ENCODE results near the gene NAMPT.

DNA sequence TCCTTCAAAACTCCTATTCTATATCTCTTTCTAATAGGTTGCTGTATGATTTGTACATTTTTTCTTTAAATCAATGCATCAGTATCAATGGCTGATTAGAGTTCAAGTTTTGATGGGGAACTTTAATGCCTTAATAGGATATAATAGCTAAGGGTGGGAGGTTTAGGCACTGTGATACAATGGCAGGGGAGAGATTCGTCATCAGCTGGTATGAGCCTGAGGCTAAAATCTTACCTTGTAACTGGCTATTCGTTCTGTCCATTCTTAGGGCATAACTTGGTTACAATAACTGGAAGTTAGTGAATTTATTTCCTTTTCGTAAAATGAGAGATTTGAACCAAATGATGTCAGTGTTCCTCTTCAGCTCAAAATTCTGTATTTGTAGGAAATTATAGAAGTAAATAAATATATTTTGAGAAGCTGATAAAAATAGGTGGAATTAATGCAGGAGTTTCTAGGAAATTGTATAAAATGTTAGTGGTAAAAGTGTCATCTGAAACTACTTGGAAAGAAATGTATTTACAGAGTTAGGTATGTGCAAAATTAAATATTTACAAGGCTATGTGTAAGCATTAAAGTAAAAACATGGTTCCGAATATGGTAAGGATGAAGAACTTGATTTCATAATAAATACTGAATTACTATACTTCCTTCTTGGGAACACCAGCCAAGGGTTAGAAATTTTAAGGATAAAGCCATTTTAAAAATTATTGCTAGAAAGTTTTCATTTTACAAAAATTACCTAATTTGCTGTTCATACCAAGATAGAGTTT is 27.5 kb upstream of the NAMPT start:
- TF ChIP-seq, protein P1, sequence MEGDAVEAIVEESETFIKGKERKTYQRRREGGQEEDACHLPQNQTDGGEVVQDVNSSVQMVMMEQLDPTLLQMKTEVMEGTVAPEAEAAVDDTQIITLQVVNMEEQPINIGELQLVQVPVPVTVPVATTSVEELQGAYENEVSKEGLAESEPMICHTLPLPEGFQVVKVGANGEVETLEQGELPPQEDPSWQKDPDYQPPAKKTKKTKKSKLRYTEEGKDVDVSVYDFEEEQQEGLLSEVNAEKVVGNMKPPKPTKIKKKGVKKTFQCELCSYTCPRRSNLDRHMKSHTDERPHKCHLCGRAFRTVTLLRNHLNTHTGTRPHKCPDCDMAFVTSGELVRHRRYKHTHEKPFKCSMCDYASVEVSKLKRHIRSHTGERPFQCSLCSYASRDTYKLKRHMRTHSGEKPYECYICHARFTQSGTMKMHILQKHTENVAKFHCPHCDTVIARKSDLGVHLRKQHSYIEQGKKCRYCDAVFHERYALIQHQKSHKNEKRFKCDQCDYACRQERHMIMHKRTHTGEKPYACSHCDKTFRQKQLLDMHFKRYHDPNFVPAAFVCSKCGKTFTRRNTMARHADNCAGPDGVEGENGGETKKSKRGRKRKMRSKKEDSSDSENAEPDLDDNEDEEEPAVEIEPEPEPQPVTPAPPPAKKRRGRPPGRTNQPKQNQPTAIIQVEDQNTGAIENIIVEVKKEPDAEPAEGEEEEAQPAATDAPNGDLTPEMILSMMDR (IDR thresholded peaks at IDR 0.05 in 4 of 5, conservative IDR thresholded peaks at IDR 0.05 in 1 of 5): no peak
- no peak for TF ChIP-seq POLR2A (IDR thresholded peaks at IDR 0.05)

All from gastrocnemius medialis (tissue), 4 donors.